Ishikawa (cell line): ENCODE results near the gene SNAPIN.

ENCODE experiments used
- RAD21 ChIP-seq: IDR thresholded peaks from 2 replicates; pipeline ENCODE4 v1.6.1; 2012; ENCODE audit warnings: low read depth
- TAF1 ChIP-seq: IDR thresholded peaks from 2 replicates; pipeline ENCODE4 v1.6.1; 2012; ENCODE audit warnings: low read depth, mild to moderate bottlenecking
- TEAD4 ChIP-seq: IDR thresholded peaks from 2 replicates; pipeline ENCODE4 v1.6.1; 2012
- TF ChIP-seq, protein P1 (sequence below): IDR thresholded peaks from 2 replicates; pipeline ENCODE4 v1.6.1; 2012; ENCODE audit warnings: low read depth, mild to moderate bottlenecking

DNA sequence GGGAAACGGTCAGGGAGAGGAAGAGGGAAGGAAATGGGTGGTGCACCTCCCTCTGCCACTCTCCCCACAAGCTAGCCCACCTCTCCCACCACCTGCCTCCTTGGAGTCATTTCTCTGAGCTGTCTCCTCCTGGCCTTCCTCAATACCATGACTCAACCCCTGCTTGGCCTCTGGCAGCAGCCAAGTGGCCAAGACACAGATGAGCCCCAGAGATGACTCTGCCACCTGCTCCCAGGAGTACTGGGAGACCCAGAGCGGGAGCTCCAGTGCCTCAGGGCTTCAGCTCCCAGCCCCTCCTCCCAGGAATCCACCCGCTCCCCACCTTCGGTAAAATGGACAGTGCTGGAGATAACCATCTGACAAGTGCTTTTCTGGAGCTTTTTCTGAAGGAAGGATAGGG, 48.2 kb upstream of the SNAPIN start:
- TF ChIP-seq RAD21 (no peak), TEAD4 (no peak), TAF1 (no peak)
- TF ChIP-seq, protein P1, sequence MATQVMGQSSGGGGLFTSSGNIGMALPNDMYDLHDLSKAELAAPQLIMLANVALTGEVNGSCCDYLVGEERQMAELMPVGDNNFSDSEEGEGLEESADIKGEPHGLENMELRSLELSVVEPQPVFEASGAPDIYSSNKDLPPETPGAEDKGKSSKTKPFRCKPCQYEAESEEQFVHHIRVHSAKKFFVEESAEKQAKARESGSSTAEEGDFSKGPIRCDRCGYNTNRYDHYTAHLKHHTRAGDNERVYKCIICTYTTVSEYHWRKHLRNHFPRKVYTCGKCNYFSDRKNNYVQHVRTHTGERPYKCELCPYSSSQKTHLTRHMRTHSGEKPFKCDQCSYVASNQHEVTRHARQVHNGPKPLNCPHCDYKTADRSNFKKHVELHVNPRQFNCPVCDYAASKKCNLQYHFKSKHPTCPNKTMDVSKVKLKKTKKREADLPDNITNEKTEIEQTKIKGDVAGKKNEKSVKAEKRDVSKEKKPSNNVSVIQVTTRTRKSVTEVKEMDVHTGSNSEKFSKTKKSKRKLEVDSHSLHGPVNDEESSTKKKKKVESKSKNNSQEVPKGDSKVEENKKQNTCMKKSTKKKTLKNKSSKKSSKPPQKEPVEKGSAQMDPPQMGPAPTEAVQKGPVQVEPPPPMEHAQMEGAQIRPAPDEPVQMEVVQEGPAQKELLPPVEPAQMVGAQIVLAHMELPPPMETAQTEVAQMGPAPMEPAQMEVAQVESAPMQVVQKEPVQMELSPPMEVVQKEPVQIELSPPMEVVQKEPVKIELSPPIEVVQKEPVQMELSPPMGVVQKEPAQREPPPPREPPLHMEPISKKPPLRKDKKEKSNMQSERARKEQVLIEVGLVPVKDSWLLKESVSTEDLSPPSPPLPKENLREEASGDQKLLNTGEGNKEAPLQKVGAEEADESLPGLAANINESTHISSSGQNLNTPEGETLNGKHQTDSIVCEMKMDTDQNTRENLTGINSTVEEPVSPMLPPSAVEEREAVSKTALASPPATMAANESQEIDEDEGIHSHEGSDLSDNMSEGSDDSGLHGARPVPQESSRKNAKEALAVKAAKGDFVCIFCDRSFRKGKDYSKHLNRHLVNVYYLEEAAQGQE, result no peak
